ENCODE data around the gene SLC9B2. TPM values are rescaled to one million over a fixed set of nuclear protein-coding genes. Genes with fewer than 3 reads are reported as not detected.

Gene SLC9B2
- total RNA-seq, 1 donor from 2014 or later: 12.1 TPM

GRCh38 chr4:103098756-103099440 lies 22.3 kb upstream of the SLC9B2 start:
- DNase-seq (ENCODE audit: low spot score in 2 of 2, unreplicated experiment in 2 of 2): no peak
- H3K4me1 Mint-ChIP-seq: peaks cover 29% of the 10 kb centered on the region
- no peaks in the 10 kb centered on the region for H3K9me3 Mint-ChIP-seq
- no peak for TF ChIP-seq CTCF (IDR thresholded peaks at IDR 0.05; ENCODE audit: unreplicated experiment)
- H3K4me3 Mint-ChIP-seq: peak overlapping the region; percentile 83
- H3K27me3 Mint-ChIP-seq (ENCODE audit: low read depth): no peaks in the 10 kb centered on the region
- peaks cover 4% of the 10 kb centered on the region for H3K36me3 Mint-ChIP-seq
- peak overlapping the region; percentile 90 for H3K27ac Mint-ChIP-seq

- peak overlapping the region; percentile 83 for H3K4me3 Mint-ChIP-seq
- no peak for DNase-seq (ENCODE audit: low spot score in 2 of 2, unreplicated experiment in 2 of 2)
- peaks cover 4% of the 10 kb centered on the region for H3K36me3 Mint-ChIP-seq
- no peak for TF ChIP-seq CTCF (IDR thresholded peaks at IDR 0.05; ENCODE audit: unreplicated experiment)
- no peaks in the 10 kb centered on the region for H3K27me3 Mint-ChIP-seq (ENCODE audit: low read depth)
- peak overlapping the region; percentile 90 for H3K27ac Mint-ChIP-seq
- no peaks in the 10 kb centered on the region for H3K9me3 Mint-ChIP-seq
- peaks cover 29% of the 10 kb centered on the region for H3K4me1 Mint-ChIP-seq
Measured at GRCh38 chr4:103098341-103098740, 21.8 kb upstream of the SLC9B2 start.

- Mint-ChIP-seq H3K27me3 (ENCODE audit: low read depth) (no peaks in the 10 kb centered on the region), H3K4me3 (no peak overlapping the region), H3K36me3 (peaks cover 6% of the 10 kb centered on the region)
Measured at GRCh38 chr4:103097112-103097511, 20.6 kb upstream of the SLC9B2 start.

GRCh38 chr4:103095080-103095479 lies 18.5 kb upstream of the SLC9B2 start:
- DNase-seq (ENCODE audit: low spot score in 2 of 2, unreplicated experiment in 2 of 2): no peak
- no peak for TF ChIP-seq CTCF (IDR thresholded peaks at IDR 0.05; ENCODE audit: unreplicated experiment)

More at GRCh38 chr4:103097112-103097511, 20.6 kb upstream of the SLC9B2 start:
- Mint-ChIP-seq H3K27ac (no peak overlapping the region), H3K4me1 (peaks cover 29% of the 10 kb centered on the region), H3K9me3 (no peaks in the 10 kb centered on the region)
- TF ChIP-seq CTCF (IDR thresholded peaks at IDR 0.05; ENCODE audit: unreplicated experiment): no peak
- DNase-seq (ENCODE audit: low spot score in 2 of 2, unreplicated experiment in 2 of 2): no peak

GRCh38 chr4:103092245-103092644 lies 15.7 kb upstream of the SLC9B2 start:
- no peaks in the 10 kb centered on the region for H3K27me3 Mint-ChIP-seq (ENCODE audit: low read depth)

More at GRCh38 chr4:103095080-103095479, 18.5 kb upstream of the SLC9B2 start:
- H3K4me1 Mint-ChIP-seq: peaks cover 27% of the 10 kb centered on the region
- H3K27me3 Mint-ChIP-seq (ENCODE audit: low read depth): no peaks in the 10 kb centered on the region
- no peaks in the 10 kb centered on the region for H3K9me3 Mint-ChIP-seq
- H3K27ac Mint-ChIP-seq: no peak overlapping the region
- H3K36me3 Mint-ChIP-seq: peaks cover 15% of the 10 kb centered on the region
- H3K4me3 Mint-ChIP-seq: no peak overlapping the region

More at GRCh38 chr4:103092245-103092644, 15.7 kb upstream of the SLC9B2 start:
- TF ChIP-seq CTCF (IDR thresholded peaks at IDR 0.05; ENCODE audit: unreplicated experiment): no peak
- no peak for DNase-seq (ENCODE audit: low spot score in 2 of 2, unreplicated experiment in 2 of 2)
- Mint-ChIP-seq H3K4me3 (no peak overlapping the region), H3K27ac (no peak overlapping the region), H3K4me1 (peaks cover 8% of the 10 kb centered on the region), H3K36me3 (peaks cover 22% of the 10 kb centered on the region), H3K9me3 (no peaks in the 10 kb centered on the region)

Data from mesothelial cell of epicardium (in vitro differentiated cells).